ENCODE results near the gene AHSG.

- TF ChIP-seq, protein P1, sequence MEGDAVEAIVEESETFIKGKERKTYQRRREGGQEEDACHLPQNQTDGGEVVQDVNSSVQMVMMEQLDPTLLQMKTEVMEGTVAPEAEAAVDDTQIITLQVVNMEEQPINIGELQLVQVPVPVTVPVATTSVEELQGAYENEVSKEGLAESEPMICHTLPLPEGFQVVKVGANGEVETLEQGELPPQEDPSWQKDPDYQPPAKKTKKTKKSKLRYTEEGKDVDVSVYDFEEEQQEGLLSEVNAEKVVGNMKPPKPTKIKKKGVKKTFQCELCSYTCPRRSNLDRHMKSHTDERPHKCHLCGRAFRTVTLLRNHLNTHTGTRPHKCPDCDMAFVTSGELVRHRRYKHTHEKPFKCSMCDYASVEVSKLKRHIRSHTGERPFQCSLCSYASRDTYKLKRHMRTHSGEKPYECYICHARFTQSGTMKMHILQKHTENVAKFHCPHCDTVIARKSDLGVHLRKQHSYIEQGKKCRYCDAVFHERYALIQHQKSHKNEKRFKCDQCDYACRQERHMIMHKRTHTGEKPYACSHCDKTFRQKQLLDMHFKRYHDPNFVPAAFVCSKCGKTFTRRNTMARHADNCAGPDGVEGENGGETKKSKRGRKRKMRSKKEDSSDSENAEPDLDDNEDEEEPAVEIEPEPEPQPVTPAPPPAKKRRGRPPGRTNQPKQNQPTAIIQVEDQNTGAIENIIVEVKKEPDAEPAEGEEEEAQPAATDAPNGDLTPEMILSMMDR (IDR thresholded peaks at IDR 0.05; ENCODE audit: extremely low read depth in 1 of 2, insufficient read depth in 1 of 2, low read depth in 1 of 2, low read length in 2 of 2) = no peak
- TF ChIP-seq MYC (IDR thresholded peaks at IDR 0.05; ENCODE audit: low read depth, low read length) (no peak), POLR2A (IDR thresholded peaks at IDR 0.05; ENCODE audit: low read depth, low read length) (no peak), MAX (IDR thresholded peaks at IDR 0.05; ENCODE audit: insufficient read depth, insufficient read length) (no peak), POLR2AphosphoS5 (IDR thresholded peaks at IDR 0.05; ENCODE audit: insufficient read depth, low read depth, low read length) (no peak), EZH2 (IDR thresholded peaks at IDR 0.05; ENCODE audit: borderline replicate concordance, low read depth, low read length, severe bottlenecking) (no peak), JUN (IDR thresholded peaks at IDR 0.05; ENCODE audit: borderline replicate concordance, insufficient read depth, insufficient read length, low read depth) (no peak), FOS (IDR thresholded peaks at IDR 0.05; ENCODE audit: borderline replicate concordance, insufficient read depth, low read length) (no peak), GATA2 (IDR thresholded peaks at IDR 0.05; ENCODE audit: insufficient read depth, insufficient read length, low read depth, low read length) (no peak)
Measured at GRCh38 chr3:186663361-186664118, 50.7 kb downstream of the AHSG start.
